Right renal cortex interstitium (tissue), 3 donors: ENCODE measurements around the gene CLGN. TPM values are rescaled to one million over a fixed set of nuclear protein-coding genes. Genes with fewer than 3 reads are reported as not detected.
A peak's percentile ranks its signal among the peaks of the same experiment; 100 is the strongest.
"Not testable (repeated sequence)": the region's sequence is repeated elsewhere in the genome, so short reads cannot be mapped to it uniquely, and the experiment has no call there.

ENCODE experiments used
- DNase-seq, 3 donors: peaks; one replicate each; pipeline ENCODE4 v3.0.0-alpha.2; 2013; ENCODE audit warnings: low read depth in 3 of 3, low spot score in 2 of 3
- polyA plus RNA-seq, 3 donors: library from polyadenylated mRNA; unstranded; fragments of 120-200 nt; gene quantifications; one replicate each; pipeline ENCODE4 v1.2.1, GENCODE V29; 2013; ENCODE audit not compliant: insufficient read length in 3 of 3

CLGN gene
- 1 to 10 TPM; 3.8 to 6.1 (median 4.1) TPM for polyA plus RNA-seq

- DNase-seq: peak; percentile 41 to 72 (median 65)
Observed at GRCh38 chr4:140427106-140427918, at the start of gene CLGN. Gene CLGN, minus strand, starts transcription at chr4:140427648. Its CDS starts 14,570 bp downstream, at chr4:140413078.

GRCh38 chr4:140472156-140472555 is 44.7 kb upstream of the CLGN start:
- DNase-seq: no peak

GRCh38 chr4:140469791-140470733 is 42.6 kb upstream of the CLGN start:
- peak in 2 of 3 donors; percentile 14 to 15 for DNase-seq

GRCh38 chr4:140466146-140466545 is 38.7 kb upstream of the CLGN start:
- DNase-seq: no peak

- DNase-seq: no peak
Observed at GRCh38 chr4:140463614-140464013, 36.2 kb upstream of the CLGN start.

- DNase-seq: no peak
Observed at GRCh38 chr4:140463182-140463581, 35.7 kb upstream of the CLGN start.

- DNase-seq: no peak
Observed at GRCh38 chr4:140450352-140450751, 22.9 kb upstream of the CLGN start.

- no peak for DNase-seq
Observed at GRCh38 chr4:140448830-140449229, 21.4 kb upstream of the CLGN start.

- DNase-seq: no peak
Observed at GRCh38 chr4:140448162-140448561, 20.7 kb upstream of the CLGN start.

- not testable (repeated sequence) for DNase-seq
Observed at GRCh38 chr4:140444347-140444746, 16.9 kb upstream of the CLGN start.

- no peak for DNase-seq
Observed at GRCh38 chr4:140439644-140440142, 12.2 kb upstream of the CLGN start.

GRCh38 chr4:140427919-140428471 is 547 bp upstream of the CLGN start:
- DNase-seq: no peak

- DNase-seq: peak in 1 of 3 donors; percentile 8
Observed at GRCh38 chr4:140426610-140427105, 790 bp downstream of the CLGN start.

- DNase-seq: no peak
Observed at GRCh38 chr4:140423106-140423505, 4.3 kb downstream of the CLGN start.

- DNase-seq: not testable (repeated sequence)
Observed at GRCh38 chr4:140413130-140413969, 14.1 kb downstream of the CLGN start.

GRCh38 chr4:140408974-140409373 is 18.5 kb downstream of the CLGN start:
- DNase-seq: no peak

- DNase-seq: no peak
Observed at GRCh38 chr4:140406292-140406691, 21.2 kb downstream of the CLGN start.

GRCh38 chr4:140400111-140400510 is 27.3 kb downstream of the CLGN start:
- no peak for DNase-seq

GRCh38 chr4:140395668-140396067 is 31.8 kb downstream of the CLGN start:
- DNase-seq: no peak

GRCh38 chr4:140388015-140388414 is 39.4 kb downstream of the CLGN start:
- DNase-seq: no peak
